B cell (primary cell): ENCODE data around the gene TBC1D4.

Experiments used
- EZH2 ChIP-seq: IDR thresholded peaks from 2 replicates; pipeline ENCODE4 v1.6.1; 2012; ENCODE audit warnings: borderline replicate concordance, low read depth, mild to moderate bottlenecking, moderate library complexity, low read length; ENCODE audit not compliant: insufficient read depth, poor library complexity, severe bottlenecking
- TF ChIP-seq, protein P1 (sequence below): fragments of 200-600 bp; IDR thresholded peaks from one replicate; pipeline ENCODE4 v1.8.0; 2022; ENCODE audit warnings: antibody characterized with exemption, mild to moderate bottlenecking

DNA sequence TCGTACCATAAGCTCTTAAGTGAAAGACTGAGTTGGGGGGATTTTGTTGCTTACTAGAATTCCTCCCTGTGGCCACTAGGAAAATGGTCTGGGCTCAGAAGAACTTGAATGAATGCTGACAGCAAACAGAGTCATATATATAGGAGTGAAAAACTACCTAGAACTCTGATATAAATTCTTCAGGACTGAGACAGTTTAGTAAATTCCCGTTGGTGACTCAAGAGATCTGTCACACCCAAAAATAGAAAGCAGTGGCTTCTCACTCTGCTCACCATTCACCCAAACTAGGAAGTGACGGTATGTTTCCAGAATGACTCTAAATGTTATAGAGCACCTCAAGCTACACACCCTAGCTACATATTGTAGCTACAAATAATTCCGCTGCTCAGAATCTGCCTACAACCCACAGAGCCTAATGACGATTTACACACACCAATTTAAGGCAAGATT, 116.2 kb downstream of the TBC1D4 start:
- TF ChIP-seq, protein P1, sequence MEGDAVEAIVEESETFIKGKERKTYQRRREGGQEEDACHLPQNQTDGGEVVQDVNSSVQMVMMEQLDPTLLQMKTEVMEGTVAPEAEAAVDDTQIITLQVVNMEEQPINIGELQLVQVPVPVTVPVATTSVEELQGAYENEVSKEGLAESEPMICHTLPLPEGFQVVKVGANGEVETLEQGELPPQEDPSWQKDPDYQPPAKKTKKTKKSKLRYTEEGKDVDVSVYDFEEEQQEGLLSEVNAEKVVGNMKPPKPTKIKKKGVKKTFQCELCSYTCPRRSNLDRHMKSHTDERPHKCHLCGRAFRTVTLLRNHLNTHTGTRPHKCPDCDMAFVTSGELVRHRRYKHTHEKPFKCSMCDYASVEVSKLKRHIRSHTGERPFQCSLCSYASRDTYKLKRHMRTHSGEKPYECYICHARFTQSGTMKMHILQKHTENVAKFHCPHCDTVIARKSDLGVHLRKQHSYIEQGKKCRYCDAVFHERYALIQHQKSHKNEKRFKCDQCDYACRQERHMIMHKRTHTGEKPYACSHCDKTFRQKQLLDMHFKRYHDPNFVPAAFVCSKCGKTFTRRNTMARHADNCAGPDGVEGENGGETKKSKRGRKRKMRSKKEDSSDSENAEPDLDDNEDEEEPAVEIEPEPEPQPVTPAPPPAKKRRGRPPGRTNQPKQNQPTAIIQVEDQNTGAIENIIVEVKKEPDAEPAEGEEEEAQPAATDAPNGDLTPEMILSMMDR: no peak
- TF ChIP-seq EZH2: no peak
